ENCODE measurements around the gene ITGB4. TPM values are rescaled to one million over a fixed set of nuclear protein-coding genes. Genes with fewer than 3 reads are reported as not detected.
A peak's percentile ranks its signal among the peaks of the same experiment; 100 is the strongest.

ITGB4 gene
- total RNA-seq, 2 donors from 2014 or later = 39.4 to 46.6 TPM

DNA sequence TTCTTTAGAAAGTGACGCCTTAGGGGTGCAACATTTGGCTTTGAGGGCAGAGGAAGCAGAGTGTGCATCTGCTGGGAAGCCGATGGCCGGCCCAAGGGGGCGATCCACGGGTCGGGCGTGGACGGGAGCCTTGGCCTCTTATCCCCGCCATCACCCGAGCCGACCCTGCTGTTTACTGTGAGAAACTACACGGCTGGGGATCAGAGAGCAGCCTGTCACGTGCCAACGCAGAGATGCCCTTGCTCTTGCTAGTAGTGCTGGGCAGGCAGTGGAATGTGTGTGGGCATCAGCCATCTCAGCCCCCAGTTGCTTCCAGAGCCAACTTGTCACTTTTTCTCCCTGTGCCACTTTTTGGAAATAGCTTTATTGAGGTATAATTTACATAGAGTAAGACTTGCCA, 26.7 kb upstream of the ITGB4 start:
- peak; percentile 34 for DNase-seq (ENCODE audit: low spot score)
- intact Hi-C loops (cut with DNase I) = no loop called here

GRCh38 chr17:75695141-75695829, 26.0 kb upstream of the ITGB4 start:
- peak; percentile 1 for DNase-seq (ENCODE audit: low spot score)
- intact Hi-C loops (cut with DNase I) = no loop called here

- intact Hi-C loops (cut with DNase I) = no loop called here
- no peak for DNase-seq (ENCODE audit: low spot score)
Measured at GRCh38 chr17:75695830-75696271, 25.4 kb upstream of the ITGB4 start.

- intact Hi-C loops (cut with DNase I) = no loop called here
- no peak for DNase-seq (ENCODE audit: low spot score)
Measured at GRCh38 chr17:75697651-75698291, 23.5 kb upstream of the ITGB4 start.

DNA sequence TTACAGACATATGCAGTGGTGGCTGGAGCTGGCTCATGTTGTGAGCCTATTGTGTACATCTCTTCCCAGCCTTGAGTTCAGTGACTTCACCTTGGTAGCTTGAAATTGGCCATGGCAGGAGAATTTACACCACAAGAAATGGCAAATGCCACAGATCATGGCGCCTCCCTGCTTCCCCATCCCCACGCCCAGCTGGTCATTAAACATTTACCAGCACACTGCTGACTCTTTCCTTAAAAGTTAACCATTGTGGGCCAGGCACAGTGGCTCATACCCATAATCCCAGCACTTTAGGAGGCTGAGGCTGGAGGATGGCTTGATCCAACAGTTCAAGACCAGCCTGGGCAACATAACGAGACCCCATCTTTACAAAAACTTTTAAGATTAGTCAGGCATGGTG, 22.6 kb upstream of the ITGB4 start:
- intact Hi-C loops (cut with DNase I) = no loop called here
- no peak for DNase-seq (ENCODE audit: low spot score)

DNA sequence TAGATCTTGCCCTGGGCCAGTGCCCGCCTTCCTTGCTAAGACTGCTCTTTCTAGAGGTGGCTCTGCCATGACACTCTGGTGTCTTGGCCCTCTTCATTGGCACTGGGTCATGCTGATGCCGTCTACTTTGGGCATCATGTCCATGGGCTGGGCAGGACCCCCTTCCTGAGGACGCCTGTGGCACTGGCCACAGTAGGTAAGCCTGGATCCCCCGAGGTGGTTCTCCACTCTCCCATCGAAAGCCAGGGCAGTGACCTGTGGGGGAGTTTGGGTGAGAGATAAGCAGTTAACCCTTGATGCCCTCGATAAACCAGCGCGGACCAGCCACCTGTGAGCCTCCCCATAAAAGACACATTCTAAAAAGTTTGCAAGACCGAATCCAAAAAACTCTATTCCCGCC, 20.0 kb upstream of the ITGB4 start:
- intact Hi-C loops (cut with DNase I) = no loop called here
- DNase-seq (ENCODE audit: low spot score) = no peak

GRCh38 chr17:75703191-75703590, 18.1 kb upstream of the ITGB4 start:
- DNase-seq (ENCODE audit: low spot score) = no peak
- intact Hi-C loops (cut with DNase I) = no loop called here

DNA sequence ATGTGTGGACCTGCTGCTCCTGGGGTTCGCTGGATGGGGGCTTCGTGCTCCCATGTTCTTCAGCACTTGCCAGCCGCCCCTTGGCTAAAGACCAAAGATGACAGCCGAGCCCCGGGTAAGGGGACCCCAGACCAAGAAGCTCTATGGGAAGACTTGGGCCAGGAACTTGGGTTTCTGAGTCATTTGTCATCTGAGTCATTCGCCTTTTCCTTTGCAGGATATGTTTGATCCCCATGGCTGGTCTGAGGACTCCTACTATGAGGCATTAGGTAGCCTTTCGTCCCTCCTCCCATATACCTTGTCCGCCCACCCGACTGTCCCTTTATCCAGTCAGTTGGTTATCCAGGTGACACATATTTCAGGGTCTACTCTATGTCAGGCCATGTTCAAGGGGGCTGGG, 17.7 kb upstream of the ITGB4 start:
- intact Hi-C loops (cut with DNase I) = no loop called here
- no peak for DNase-seq (ENCODE audit: low spot score)

- intact Hi-C loops (cut with DNase I) = no loop called here
- DNase-seq (ENCODE audit: low spot score) = no peak
Measured at GRCh38 chr17:75704963-75705875, 16.0 kb upstream of the ITGB4 start.

DNA sequence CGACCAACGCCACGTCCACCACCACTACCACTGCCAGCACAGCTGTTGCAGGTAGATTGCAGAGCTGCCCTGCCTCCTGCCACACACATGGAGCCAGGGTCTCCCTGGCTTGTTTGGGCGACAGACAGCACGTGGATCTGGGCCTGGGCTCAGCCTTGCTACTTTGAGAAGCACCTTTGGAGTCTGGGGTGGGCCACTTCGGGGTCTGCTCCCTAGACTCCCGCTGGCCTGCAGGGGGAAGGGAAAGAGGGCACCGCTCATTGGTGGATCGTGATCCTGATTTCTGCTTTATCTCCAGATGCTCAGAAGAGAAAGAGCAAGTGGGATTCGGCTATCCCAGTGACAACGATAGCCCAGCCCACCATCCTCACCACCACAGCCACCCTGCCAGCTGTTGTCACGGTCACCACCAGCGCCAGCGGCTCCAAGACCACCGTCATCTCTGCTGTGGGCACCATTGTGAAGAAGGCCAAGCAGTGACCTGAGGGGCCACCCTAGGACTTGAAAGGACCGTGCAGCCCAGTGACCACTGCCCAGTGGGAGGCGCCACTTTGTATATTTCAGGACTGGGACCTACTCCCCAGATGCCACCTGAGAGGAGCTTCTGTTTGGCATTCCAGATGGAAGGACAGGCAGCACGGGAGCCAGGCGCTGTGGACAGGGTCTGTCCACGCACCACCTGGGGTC, 15.1 kb upstream of the ITGB4 start:
- intact Hi-C loops (cut with DNase I) = no loop called here
- no peak for DNase-seq (ENCODE audit: low spot score)

DNA sequence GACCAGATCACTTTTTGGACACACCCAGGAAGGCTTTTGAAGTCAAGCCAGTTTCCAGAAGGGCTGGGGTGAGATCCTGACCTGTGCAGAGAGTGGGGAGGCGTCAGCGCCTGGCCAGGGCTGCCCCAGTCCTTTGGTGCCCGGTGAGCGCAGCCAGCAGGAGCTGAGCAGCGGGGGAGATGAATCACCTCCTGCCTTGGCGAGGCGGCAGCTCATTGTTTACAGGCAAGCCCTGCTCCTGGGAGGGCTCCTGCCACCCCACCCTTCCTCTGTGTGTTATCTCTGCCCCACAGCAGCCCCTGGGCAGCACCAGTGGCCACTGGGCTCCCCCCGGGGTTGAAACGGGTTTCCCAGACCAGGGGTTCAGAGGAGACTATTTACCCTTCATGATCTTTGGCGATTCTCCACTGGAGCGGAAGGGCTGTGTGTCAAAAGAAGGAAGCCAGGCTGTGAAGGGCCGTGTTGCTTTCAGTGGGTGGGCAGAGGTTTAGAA, 14.1 kb upstream of the ITGB4 start:
- intact Hi-C loops (cut with DNase I) = no loop called here
- DNase-seq (ENCODE audit: low spot score) = no peak

DNA sequence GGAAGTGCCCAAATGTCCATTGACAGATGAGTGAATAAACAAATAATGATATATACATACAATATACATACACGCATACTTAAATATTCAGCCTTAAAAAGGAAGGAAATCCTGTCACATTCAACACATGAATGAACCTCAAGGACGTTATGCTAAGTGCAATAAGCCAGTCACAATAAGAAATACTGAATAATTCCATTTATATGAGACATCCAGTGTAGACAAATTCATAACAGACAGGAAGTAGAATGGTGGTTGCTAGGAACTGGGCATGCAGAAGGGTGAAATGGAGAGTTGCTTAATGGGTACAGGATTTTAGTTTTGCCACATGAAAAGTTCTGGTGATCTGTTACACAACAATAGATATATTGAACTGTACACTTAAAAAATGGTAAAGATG, 8.8 kb upstream of the ITGB4 start:
- intact Hi-C loops (cut with DNase I) = no loop called here
- no peak for DNase-seq (ENCODE audit: low spot score)

GRCh38 chr17:75719732-75720131, 1.5 kb upstream of the ITGB4 start:
- intact Hi-C loops (cut with DNase I) = no loop called here
- DNase-seq (ENCODE audit: low spot score) = no peak

GRCh38 chr17:75721463-75722011, 278 bp downstream of the ITGB4 start:
- no peak for DNase-seq (ENCODE audit: low spot score)
- intact Hi-C loops (cut with DNase I) = no loop called here

DNA sequence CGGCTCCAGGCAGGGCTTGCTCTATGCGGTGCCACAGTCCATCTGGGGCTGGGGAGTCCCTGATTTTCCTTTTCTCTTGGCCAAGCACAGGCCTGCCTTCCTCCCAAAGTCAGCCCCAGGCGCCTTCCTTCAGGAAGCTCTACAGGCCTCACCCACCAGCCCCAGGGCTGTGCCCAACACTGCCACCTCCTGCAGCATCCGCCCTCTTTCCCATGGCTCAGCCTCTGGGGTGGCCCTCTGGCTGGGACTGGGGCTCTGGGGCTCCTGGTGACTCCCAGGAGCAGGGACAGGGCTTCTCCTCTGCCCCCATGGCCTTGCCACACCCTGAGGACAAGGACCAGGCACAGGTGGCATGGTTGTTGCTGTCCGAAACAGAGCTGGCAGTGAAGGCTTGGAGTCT, 817 bp downstream of the ITGB4 start:
- intact Hi-C loops (cut with DNase I) = no loop called here
- no peak for DNase-seq (ENCODE audit: low spot score)

DNA sequence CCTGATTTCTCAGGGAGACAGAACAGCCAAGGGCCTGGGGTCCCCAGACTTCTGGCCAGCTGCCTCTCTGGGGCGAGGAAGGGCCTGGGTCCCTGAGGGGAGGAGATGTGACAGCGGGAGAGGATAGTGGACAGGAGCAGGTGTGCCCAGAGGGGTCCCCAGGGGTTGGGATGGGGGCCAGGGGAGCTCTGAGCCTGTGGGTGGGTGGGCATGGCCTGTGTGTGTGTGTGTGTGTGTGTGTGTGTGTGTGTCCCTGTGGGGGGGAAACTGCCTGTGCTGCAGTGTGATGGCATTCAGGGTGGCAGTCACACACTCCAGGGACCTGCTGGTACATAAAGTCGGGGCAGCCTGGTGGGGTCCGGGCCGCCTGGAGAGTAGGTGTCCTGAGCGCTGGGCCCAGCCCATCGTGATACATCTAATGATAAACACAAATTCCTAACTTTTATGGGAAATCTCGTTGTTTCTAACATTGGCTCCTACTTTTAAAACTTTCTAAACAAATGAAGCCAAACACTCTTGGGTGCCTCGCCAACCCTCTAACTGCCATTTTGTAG, 1.4 kb downstream of the ITGB4 start:
- intact Hi-C loops (cut with DNase I) = no loop called here
- no peak for DNase-seq (ENCODE audit: low spot score)

GRCh38 chr17:75723171-75723930, 2.1 kb downstream of the ITGB4 start:
- intact Hi-C loops (cut with DNase I) = no loop called here
- DNase-seq (ENCODE audit: low spot score) = no peak

Data from posterior vena cava (tissue), 2 donors.